Fibroblast of skin of abdomen (primary cell): Measurements from ENCODE around the gene FOXN4. TPM values are rescaled to one million over a fixed set of nuclear protein-coding genes. Genes with fewer than 3 reads are reported as not detected.
"Not testable (repeated sequence)": the region's sequence is repeated elsewhere in the genome, so short reads cannot be mapped to it uniquely, and the experiment has no call there.

Experiments
- DNase-seq: peaks from one replicate; pipeline ENCODE4 v3.0.0-alpha.2; 2013
- polyA plus RNA-seq, 2 experiments: library from polyadenylated mRNA; unstranded; fragments of 120-200 nt; gene quantifications; one replicate each; pipeline ENCODE4 v1.2.1, GENCODE V29; 2013; ENCODE audit not compliant: insufficient read length in 2 of 2

Gene FOXN4
- polyA plus RNA-seq (2013, experiment 1 of 2; ENCODE audit: insufficient read length): not detected
- not detected for polyA plus RNA-seq (2013, experiment 2 of 2; ENCODE audit: insufficient read length)

GRCh38 chr12:109308534-109309380 lies at the start of gene FOXN4:
FOXN4 (minus strand) TSS chr12:109309284; CDS start chr12:109308321, 963 bp downstream.
- DNase-seq: no peak

- DNase-seq: no peak
Observed at GRCh38 chr12:109358154-109358869, 49.2 kb upstream of the FOXN4 start.

- no peak for DNase-seq
Observed at GRCh38 chr12:109357032-109357431, 47.9 kb upstream of the FOXN4 start.

GRCh38 chr12:109356577-109356976 lies 47.5 kb upstream of the FOXN4 start:
- DNase-seq: no peak

GRCh38 chr12:109352184-109352583 lies 43.1 kb upstream of the FOXN4 start:
- no peak for DNase-seq

- DNase-seq: no peak
Observed at GRCh38 chr12:109347589-109347988, 38.5 kb upstream of the FOXN4 start, which contains the start of gene MYO1H. MYO1H (plus strand) TSS chr12:109347900; CDS start chr12:109347961, 61 bp downstream.

GRCh38 chr12:109346920-109347319 lies 37.8 kb upstream of the FOXN4 start:
- no peak for DNase-seq

GRCh38 chr12:109345428-109345827 lies 36.3 kb upstream of the FOXN4 start:
- no peak for DNase-seq

- no peak for DNase-seq
Observed at GRCh38 chr12:109343677-109344076, 34.6 kb upstream of the FOXN4 start.

GRCh38 chr12:109336593-109336992 lies 27.5 kb upstream of the FOXN4 start:
- DNase-seq: no peak

GRCh38 chr12:109334887-109335286 lies 25.8 kb upstream of the FOXN4 start:
- no peak for DNase-seq

GRCh38 chr12:109331301-109331952 lies 22.3 kb upstream of the FOXN4 start:
- no peak for DNase-seq

GRCh38 chr12:109330282-109331230 lies 21.5 kb upstream of the FOXN4 start:
- DNase-seq: no peak

- no peak for DNase-seq
Observed at GRCh38 chr12:109329686-109330085, 20.6 kb upstream of the FOXN4 start.

GRCh38 chr12:109329003-109329402 lies 19.9 kb upstream of the FOXN4 start:
- no peak for DNase-seq

GRCh38 chr12:109321294-109321693 lies 12.2 kb upstream of the FOXN4 start:
- not testable (repeated sequence) for DNase-seq

- DNase-seq: no peak
Observed at GRCh38 chr12:109310247-109311125, 1.4 kb upstream of the FOXN4 start.

GRCh38 chr12:109309381-109310246 lies 530 bp upstream of the FOXN4 start:
- no peak for DNase-seq

GRCh38 chr12:109307051-109307450 lies 2.0 kb downstream of the FOXN4 start:
- DNase-seq: no peak

- DNase-seq: no peak
Observed at GRCh38 chr12:109305547-109305946, 3.5 kb downstream of the FOXN4 start.
